ENCODE data around the gene TTYH1.
"Not testable (repeated sequence)": the region's sequence is repeated elsewhere in the genome, so short reads cannot be mapped to it uniquely, and the experiment has no call there.

Gene TTYH1

DNA sequence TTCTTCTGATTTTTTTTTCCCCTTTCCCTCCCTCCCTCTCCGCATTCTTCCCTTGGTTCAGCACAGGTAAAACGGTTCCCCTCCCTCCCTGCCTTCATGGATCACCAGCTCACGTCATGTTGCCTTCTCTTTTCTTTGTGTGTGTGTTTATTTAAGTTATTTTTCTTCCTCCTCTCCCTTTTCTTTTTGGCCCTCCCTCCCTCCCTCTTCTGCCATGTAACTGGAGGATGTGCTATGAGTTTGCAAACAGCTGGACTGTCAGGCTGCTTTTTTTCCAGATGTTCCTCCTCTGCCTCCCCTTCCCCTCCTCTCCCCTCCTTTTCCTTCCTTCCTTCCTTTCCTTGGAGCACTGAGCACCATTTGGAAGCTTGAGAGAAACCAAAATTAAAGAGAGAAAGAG, 46.3 kb downstream of the TTYH1 start:
- DNase-seq, result no peak

DNA sequence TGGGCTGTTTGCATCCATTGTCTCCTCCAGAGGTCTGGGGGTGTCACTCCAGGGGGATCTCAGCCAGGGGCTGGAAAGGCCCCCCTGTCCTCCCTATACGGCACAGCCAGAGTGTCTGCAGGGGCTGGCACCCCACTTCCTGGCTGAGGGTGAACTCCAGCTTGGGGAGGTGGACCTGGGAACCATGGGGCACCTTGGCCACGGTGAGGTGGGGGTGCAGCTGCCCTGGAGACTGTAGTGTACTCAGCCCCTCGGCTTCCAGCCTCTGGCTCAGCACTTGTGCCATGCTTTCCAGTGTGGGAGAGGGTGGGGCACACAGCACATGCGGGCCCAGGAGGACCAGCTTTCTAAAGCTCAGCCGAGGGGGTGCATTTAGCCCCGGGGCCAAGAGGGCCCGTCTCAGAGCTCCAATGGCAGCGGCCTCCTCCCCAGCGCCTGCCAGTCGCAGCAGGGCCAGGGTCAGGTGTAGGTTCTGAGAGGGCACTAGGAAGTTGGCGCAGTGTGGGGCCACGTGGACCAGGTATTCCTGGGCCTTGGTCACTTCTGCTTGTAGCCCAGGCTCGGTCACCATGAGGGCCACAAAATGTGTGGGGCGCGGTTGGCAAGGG, 46.9 kb downstream of the TTYH1 start:
- DNase-seq, result no peak

DNA sequence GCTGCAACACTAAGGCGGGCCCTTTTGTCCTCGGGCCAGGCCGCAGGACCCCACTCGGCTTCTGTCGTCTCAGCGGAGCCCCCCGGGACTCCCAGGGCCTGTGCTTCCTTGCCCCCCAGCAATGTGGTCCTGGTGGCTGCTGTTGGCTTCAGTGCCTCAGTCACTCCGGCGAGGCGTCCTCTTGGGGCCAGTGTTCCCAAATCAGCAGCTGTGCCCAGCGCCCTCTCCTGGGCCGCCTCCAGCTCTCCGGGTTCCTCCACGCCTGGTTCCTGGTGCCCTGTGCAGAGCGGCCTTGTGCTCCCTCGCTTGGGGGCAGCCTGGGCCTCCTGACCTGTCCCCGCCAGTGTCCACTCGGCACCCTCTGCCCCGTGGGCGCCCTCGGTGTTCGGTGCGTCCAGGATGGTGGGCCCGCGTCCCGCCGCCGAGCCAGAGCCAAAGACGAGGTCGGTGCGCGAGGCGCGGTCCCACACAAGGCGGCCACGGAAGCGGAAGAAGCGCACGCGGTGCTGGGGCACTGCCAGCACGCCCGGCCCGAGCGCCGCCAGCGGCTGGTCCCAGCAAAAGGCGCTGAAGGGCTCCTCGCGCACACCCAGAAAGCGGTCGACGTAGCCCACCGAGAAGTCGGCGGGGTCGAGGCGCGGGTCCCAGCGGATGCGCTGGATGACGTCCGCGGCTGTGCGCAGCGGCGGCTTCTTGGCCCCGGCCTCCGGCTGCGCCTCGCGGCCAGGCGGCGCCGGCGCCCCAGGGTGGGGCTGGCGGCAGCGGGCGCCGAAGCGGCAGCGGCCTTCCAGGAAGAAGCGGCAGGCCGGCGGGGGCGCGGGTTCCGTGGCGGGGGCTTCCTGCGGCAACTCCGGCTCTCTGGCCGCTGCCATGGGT, 47.6 kb downstream of the TTYH1 start:
- peak; percentile 78 to 82 for DNase-seq

DNA sequence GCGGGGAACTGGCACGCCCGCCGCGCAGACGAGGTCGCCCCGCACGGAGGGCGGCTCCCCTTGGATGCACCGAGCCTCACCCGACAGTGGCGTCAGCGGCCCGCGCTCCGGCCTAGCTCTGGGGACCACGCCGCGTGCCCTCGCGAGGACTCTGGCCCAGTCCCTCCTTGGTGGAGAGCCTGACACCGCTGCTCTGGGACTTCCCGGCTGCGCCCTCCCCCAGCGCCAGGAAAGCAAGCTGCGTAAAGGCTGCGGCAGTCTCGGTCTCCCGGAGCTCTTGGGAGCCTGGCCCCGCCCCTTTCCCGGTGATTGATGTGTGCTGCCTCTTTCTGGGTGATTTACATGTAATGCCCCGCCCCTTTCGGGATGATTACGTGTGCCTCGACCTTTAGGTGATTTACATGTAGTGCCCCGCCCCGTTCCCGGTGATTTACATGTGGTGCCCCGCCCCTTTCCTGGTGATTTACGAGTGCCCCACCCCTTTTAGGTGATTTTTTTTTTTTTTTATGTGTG, 48.3 kb downstream of the TTYH1 start, which contains the start of gene LENG9:
Gene LENG9 (minus strand): TSS at position 248 of the 513 bp plus-strand sequence. CDS start 252 bp downstream, outside the sequence.
- DNase-seq, result peak; percentile 97

DNA sequence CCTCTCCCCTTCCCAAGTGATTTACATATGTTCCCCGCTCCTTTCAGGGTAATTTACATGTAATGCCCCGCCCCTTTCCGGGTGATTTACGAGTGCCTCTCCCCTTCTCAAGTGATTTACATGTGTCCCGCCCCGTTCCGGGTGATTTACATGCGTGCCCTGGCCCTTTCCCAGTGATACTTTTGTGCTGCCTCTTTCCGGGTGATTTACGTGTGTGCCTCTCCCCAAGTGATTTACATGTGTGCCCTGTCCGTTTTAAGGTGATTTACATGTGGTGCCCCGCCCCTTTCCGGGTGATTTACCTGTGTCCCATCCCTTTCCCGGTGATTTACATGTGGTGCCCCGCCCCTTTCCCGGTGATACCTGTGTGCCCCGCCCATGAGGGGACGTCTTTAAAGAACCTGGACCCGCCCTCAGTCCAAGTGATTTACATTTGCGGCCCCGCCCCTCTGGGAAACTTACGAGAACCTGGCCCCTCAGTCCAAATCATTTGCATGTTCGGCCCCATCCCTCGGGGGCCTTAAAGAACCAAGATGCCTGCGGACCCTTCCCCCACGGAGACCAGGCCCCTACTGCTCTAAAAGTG, 48.9 kb downstream of the TTYH1 start:
- peak; percentile 94 for DNase-seq

DNA sequence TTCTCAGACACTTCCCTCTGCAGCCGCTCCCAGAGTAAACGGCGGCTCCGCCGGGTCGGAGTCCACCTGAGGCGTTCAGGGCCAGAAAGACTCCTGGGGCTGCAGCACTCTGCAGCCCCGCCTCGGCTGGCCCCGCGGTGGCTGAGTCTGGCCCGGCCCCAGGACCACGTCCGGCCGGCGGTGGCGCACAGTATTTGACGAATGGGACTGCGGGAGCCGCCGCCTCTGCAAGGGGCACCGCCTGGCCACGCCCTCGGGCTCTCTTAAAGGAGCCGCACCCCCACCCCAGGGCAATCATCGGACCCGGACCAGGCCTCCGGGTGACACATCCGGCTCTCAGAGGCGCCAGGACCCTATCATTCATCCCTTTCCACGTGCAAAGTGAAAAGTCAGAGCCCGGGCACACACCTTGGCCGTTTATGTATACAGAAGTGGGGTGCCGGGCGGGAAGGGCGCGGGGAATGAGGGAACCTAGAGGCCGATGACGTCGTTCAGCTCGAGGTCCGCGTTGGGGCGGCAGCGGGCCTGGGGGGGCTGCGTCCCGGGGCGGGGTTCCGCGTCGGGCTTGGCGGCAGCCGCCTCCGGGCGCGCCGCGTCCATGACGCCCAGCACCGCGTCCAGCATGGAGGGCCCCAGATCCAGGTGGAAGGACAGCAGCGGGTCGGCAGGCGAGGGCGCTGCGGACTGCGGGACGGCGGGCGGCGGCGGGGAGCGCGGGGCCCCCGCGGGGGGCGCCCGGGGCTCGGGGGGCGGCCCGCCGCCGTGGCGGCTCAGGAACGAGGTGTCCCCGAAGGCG, 49.6 kb downstream of the TTYH1 start:
- DNase-seq, result peak; percentile 88 to 90

DNA sequence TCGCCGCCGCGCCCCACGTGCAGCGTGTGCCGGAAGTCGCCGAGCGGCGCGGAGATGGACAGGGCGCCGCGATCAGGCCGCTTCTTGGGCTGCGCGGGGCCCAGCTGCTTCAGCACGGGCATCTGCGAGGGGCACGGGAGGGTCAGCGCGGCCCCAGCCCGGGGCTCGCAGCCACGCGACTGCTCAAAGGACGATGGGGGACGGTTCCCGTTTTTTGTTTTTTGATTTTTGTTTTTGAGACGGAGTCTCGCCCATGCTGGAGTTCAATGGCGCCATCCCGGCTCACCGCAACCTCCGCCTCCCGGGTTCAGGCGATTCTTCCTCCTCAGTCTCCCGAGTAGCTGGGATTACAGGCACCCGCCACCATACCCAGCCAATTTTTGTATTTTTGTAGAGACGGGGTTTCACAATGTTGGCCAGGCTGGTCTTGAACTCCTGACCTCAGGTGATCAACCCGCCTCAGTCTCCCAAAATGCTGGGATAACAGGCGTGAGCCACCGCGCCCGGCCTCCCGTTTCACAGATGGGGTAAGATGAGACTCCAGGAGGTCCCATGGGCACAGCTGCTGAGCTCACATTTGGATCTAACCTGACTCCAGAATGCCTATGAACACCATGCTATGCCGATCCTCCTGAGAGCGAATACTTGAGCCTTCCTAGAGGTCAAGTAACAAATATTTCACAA, 50.3 kb downstream of the TTYH1 start:
- DNase-seq, result no peak

DNA sequence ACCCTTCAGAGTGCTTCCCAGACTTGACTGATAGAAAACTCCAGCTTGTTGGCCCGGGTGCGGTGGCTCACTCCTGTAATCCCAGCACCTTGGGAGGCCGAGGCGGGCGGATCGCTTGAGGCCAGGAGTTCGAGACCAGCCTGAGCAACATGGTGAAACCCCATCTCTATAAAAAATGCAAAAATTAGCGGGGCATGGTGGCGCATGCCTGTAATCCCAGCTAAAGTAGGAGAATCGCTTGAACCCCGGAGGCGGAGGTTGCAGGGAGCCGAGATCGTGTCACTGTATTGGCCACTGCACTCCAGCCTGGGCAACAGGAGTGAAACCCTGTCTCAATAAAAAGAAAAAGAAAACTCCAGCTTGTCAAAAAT, 50.8 kb downstream of the TTYH1 start:
- DNase-seq, result not testable (repeated sequence)

DNA sequence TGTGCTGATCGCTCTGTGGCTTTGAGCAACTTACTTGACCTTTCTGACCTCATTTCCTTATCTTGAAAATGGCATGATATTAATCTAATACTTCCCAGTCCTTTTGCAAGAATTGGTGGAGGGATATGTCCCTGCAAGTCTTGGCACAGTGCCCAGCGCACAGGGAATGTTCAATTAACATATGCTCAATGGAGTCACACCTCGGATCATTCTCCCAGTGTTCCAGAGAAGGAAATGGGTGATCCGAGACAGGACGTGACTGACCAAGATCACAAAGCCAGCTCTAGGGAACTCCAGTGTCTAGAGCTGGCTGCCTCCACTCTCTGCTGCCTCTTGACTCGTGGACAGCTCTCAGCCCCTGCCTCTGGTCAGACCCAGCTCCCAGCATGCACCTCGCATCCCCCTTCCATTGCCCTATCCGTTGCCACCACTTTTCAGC, 54.3 kb downstream of the TTYH1 start:
- no peak for DNase-seq

DNA sequence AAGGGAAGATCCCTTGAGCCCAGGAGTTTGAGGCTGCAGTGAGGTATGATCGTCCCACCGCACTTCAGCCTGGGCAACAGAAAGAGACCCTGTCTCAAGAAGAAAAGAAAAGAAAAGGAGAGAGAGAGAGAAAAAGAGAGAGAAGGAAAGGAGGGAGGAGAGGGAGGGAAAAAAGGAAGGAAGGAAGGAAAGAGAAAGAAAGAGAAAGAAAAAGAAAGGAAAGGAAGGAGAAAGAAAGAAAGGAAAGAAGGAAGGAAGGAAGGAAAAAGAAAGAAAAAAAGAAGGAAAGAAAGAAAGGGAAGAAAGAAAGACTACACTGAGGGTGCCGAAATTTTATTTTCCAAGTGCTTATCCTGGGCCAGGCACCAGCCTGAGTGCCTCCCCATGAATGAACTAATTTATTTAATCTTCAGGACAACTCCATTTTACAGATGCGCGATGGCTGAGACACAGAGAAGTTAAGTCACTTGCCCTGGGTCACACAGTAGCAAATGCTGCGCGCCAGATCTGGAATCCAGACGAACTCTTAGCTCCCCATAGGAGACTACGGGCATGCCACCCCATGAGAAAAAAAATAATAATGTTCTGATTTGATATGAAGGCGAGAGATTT, 55.1 kb downstream of the TTYH1 start:
- DNase-seq, result no peak

DNA sequence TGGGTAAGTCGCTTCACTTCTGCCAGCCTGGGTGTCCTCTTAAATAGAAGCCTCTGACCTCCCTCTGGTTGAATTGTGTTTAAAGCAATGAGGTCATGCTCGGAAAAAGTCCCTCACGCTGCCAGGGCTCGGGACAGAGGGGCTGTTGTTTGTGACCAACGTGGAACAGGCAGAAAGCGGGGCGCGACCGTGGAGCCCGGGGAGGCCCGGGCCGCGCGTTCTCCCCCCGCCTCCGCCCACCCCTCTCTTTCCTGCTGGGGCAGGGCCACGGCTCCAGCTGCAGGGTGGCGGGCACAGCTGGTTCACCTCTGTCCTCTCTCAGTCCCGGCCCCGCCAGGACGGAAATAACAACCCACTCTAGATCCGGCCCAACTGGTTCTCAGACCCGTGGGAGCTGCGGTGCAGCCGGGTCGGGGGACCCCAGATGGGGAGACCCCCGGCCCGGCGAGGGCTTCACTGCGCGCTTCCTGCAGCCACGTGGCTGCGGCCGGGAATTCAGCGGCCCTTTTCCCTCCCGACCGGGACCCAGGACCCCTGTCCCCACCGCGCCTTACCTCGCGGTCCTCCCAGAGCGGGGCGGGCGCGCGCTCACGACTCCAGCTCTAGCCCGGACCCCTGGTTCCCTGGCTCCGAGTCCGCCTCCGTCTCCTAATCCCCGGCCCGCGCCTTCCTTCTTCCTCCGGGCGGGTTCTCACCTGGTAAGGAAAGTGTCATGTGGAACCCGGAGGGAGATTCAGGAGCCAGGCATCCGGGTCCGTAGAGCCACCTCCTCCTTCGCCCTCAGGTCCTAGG, 55.9 kb downstream of the TTYH1 start:
- DNase-seq, result no peak

DNA sequence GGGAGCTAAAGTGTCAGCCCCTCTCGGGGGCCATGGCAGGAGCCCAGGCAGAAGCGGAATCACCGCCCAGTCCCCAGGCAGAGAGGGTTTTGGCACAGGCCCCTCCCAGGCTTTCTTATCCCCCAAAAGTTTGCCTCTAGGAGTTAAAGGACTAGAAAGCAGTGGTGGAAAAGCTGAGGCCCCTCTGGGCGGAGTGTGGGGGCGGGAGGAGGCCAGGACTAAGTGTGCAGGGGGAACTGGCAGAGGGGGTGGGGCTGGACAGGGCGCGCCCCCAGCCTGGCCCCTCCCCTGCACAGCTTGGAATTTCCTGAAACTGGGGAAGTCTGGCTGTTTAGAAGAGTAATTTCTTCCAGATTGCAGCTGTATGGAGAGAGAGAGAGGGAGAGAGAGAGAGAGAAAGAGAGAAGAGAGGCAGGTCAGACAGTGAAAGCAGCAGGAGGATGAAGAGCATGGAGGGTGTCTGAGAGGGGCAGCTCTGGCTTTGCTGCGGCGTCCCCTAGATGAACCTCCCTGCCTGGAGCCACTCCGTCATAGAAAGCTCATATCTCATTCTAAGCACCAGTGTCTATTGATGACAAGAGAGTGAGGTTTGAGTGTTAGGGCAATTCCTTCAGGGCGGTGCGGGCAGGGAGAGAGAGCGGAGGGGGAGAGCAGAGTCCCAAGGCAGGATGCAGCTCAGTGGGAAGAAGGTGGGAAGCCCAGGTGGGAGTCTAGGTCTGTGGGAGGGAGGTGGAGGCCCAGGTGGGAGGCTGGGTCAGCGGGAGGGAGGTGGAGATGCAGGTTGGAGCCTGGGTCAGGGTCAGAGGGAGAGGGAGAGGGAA, 58.0 kb downstream of the TTYH1 start, which contains the start of gene CDC42EP5:
Gene CDC42EP5 (minus strand): TSS at position 226 of the 821 bp plus-strand sequence. CDS start 7,749 bp downstream, outside the sequence.
- no peak for DNase-seq

DNA sequence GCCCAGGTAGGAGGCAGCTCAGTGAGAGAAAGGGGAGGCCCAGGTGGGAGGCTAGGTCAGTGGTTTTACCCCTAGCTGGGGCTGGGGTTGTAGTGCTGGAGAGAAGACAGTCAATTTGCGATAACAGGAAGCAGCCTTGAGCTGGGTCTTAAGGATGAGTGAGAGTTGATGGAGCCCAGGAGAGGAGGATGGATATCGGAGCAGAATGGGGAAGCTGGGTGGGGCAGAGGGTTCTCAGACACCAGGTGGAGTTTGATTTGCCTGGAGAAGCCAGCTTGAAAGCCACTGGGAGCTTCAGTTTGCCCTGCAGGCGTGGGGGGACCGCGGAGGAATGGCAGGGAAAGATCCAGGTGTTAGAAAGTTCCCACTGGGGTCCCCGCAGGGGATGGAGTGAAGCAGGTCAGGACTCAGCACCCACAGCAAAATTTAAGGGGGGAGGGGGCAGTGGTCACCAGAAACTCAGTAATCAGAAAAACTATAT, 58.7 kb downstream of the TTYH1 start:
- DNase-seq, result no peak

DNA sequence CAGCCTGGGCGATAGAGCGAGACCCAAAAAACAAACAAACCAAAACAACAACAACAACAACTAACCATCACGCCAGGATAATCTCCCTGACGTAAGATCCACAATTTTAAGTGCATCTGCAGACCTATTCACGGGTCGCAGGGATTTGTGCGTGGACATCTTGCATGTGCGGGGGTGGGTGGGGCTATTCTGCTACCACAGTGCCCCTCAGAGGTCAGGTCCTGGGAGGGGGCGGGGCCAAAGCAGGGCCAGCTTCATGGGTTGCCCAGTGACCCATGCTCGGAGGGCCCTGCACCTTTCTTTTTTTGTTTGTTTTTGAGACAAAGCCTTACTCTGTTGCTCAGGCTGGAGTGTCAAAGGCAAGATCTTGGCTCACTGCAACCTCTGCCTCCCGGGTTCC, 60.4 kb downstream of the TTYH1 start:
- DNase-seq, result no peak

DNA sequence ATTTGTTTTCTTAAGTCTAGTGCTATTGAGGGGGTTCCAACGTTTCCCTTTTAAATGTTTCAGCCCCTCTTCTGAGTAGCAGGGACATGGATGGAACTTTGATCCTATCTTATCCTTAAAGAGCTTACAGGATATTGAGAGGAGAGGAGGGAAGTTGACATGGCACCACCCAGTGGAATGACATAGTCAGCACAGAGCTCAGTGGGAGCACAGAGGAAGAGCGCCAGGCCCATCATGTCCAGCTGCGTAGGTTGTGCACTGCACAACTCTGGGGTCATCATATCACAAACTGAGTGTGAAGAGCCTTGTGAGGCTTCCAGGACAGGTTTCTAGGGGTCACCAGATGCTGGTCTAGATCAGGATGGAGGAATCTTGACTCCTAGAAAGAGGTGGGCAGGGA, 62.4 kb downstream of the TTYH1 start:
- DNase-seq, result no peak

DNA sequence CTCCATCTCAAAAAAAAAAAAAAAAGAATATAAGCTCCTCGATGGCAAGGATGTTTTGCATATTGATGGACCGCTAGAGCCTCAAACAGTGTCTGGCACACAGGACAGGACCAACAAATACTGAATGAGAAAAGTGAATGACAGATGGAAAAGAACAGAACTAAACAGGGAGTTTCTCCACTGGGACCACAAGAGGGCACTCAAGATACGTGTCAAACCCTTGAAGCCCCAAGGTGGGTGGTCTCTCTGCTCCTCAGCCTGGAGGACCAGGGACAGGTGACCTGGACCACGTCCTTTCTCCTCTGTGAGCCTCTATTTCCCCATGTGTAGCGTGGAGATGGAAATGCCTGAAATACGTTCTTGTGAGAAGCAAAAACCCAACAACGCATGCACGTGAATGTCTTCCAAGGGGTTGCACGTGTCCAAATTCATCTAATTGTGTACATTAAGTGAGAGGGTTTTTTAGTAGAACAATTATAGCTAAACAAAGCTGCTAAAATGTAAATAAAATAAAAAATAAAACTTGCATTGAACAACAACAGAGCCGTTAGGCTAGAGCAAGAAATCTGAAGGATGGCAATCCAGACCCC, 63.5 kb downstream of the TTYH1 start:
- DNase-seq, result no peak

DNA sequence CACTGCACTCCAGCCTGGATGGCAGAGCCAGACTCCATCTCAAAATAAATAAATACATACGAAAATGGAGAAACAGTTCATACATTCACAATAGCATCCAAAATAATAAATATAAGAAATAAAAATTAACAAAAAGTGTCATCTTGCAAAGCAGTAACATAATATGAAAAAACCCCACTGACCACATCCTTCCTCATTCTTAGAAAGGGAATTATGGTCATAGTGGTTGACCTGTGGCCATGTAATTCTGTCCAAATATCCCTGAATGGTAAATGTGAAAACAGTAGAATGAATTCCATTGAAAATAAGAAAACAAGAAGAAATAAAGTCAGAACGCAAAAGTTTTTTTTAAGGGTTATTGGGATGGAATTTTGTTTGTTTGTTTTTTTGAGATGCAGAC, 64.8 kb downstream of the TTYH1 start:
- no peak for DNase-seq

DNA sequence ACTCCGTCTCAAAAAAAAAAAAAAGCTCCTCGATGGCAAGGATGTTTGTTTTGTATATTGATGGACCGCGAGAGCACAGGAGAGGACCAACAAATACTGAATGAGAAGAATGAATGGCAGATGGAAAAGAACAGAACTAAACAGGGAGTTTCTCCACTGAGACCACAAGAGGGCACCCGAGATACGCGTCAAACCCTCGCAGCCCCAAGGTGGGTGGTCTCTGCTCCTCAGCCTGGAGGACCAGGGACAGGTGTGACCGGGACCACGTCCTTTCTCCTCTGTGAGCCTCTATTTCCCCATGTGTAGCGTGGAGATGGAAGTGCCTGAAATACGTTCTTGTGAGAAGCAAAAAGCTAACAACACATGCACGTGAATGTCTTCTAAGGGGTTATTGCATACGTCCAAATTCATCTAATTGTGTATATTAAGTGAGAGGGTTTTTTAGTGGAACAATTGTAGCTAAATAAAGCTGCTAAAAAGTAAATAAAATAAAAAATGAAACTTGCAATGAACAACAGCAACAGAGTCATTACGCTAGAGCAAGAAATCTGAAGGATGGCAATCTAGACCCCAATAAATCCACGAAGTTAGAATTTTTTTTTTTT, 66.2 kb downstream of the TTYH1 start:
- peak; percentile 57 to 58 for DNase-seq

DNA sequence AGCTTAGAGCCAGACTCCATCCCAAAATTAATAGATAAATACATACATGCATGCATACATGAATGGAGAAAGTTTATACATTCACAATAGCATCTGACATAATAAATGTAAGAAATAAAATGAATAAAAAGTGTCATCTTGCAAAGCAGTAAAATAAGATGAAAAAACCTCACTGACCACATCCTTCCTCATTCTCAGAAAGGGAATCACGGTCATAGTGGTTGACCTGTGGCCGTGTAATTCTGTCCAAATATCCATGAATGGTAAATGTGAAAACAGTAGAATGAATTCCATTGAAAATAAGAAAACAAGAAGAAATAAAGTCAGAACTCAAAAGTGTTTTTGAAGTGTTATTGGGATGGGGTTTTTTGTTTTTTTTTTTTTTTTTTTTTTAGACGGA, 67.6 kb downstream of the TTYH1 start:
- no peak for DNase-seq

Measured in activated T-cell treated with anti-CD3 and anti-CD28 coated beads, Interleukin-2, amount 50 U/mL, for 48 hours (primary cell).